Thyroid gland (tissue), 4 donors: ENCODE measurements around the gene SLC2A13.

ENCODE experiments used
- POLR2A ChIP-seq, 2 donors: fragments of 450-650 bp; IDR thresholded peaks; one replicate each; pipeline ENCODE4 v1.6.1; 2017; ENCODE audit warnings: antibody characterized with exemption in 2 of 2, mild to moderate bottlenecking in 2 of 2, moderate library complexity in 1 of 2
- TF ChIP-seq, protein P1 (sequence below), 6 experiments: fragments of 200-600 bp in 3 of 6; fragments of 450-650 bp in 3 of 6; sonication (generic) in 3 of 6; IDR thresholded peaks; one replicate each; pipeline ENCODE4 v1.5.1; 2016 to 2019; ENCODE audit warnings: antibody characterized with exemption in 6 of 6, mild to moderate bottlenecking in 2 of 6, inconsistent platforms in 1 of 6, moderate library complexity in 1 of 6

DNA sequence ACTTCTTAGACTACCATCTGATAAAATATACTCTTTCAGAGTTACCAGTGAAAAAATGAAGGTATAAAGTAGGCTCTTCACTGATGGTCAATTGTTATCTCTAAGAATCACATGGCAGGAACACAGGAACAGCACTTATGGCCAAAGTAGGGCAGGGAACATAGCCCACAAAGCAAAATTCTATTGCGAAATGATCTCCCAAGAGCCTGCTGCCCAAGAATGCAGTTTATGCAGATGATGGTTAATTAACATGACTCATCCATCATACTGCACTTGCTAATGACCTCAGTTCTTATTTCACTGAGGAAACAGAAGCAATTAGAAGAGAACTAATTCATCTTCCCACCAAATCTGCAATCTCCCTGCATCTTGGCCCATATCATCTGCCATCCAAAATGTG lies 133.8 kb downstream of the SLC2A13 start:
- TF ChIP-seq, protein P1, sequence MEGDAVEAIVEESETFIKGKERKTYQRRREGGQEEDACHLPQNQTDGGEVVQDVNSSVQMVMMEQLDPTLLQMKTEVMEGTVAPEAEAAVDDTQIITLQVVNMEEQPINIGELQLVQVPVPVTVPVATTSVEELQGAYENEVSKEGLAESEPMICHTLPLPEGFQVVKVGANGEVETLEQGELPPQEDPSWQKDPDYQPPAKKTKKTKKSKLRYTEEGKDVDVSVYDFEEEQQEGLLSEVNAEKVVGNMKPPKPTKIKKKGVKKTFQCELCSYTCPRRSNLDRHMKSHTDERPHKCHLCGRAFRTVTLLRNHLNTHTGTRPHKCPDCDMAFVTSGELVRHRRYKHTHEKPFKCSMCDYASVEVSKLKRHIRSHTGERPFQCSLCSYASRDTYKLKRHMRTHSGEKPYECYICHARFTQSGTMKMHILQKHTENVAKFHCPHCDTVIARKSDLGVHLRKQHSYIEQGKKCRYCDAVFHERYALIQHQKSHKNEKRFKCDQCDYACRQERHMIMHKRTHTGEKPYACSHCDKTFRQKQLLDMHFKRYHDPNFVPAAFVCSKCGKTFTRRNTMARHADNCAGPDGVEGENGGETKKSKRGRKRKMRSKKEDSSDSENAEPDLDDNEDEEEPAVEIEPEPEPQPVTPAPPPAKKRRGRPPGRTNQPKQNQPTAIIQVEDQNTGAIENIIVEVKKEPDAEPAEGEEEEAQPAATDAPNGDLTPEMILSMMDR (IDR thresholded peaks at IDR 0.05): no peak
- no peak for TF ChIP-seq POLR2A (IDR thresholded peaks at IDR 0.05)
